IMR-90 (cell line): ENCODE data around the gene CDKN3. TPM values are rescaled to one million over a fixed set of nuclear protein-coding genes. Genes with fewer than 3 reads are reported as not detected.

Experiments used
- ATAC-seq: fragments of 200-7000 bp; cut with Tn5 transposase; 2 replicates; pipeline ENCODE4 v1.9.1; 2020; ENCODE audit warnings: low read depth, mild to moderate bottlenecking, moderate library complexity
- BruUV-seq: library from RNA; stranded (reverse); fragments of 400-500 nt; replicated peaks from 2 replicates; lab custom pipeline; 2021; lab: Mats Ljungman, UMichigan
- CTCF ChIA-PET: fragments of 300-600 bp; formaldehyde crosslinking; extraction: SDS; loops from one replicate; lab custom pipeline; 2021; ENCODE audit warnings: antibody characterized with exemption; lab: Yijun Ruan, JAX
- POLR2A ChIA-PET: fragments of 300-600 bp; sonication (Branson Sonifier 250); formaldehyde crosslinking; loops from one replicate; lab custom pipeline; 2022; ENCODE audit warnings: antibody characterized with exemption; ENCODE audit not compliant: unreplicated experiment; lab: Charles Lee
- DNase-seq: peaks from one replicate; pipeline ENCODE4 v3.0.0; 2013
- H2AFZ ChIP-seq: replicated peaks from 2 replicates; pipeline ENCODE3; 2013; ENCODE audit warnings: low read length, mild to moderate bottlenecking; ENCODE audit not compliant: poor library complexity
- H2AK5ac ChIP-seq: 2 replicates; pipeline ENCODE4 v1.6.1; 2013; ENCODE audit warnings: low read depth, low read length, inconsistent platforms
- H2AK9ac ChIP-seq: replicated peaks from 2 replicates; pipeline ENCODE3; 2013; ENCODE audit warnings: mild to moderate bottlenecking, low read depth, low read length, moderate library complexity; ENCODE audit not compliant: poor library complexity
- H2BK120ac ChIP-seq: 2 replicates; pipeline ENCODE4 v1.6.1; 2013; ENCODE audit warnings: low read depth, low read length, inconsistent platforms
- H2BK15ac ChIP-seq: 3 replicates; pipeline ENCODE4 v1.6.1; 2013; ENCODE audit warnings: low read depth, low read length, inconsistent platforms
- H2BK20ac ChIP-seq: 2 replicates; pipeline ENCODE4 v1.6.1; 2013; ENCODE audit warnings: low read depth, mild to moderate bottlenecking, inconsistent platforms, low read length, moderate library complexity
- H2BK5ac ChIP-seq: 2 replicates; pipeline ENCODE4 v1.6.1; 2013; ENCODE audit warnings: mild to moderate bottlenecking, low read depth, low read length, inconsistent platforms; ENCODE audit not compliant: poor library complexity, severe bottlenecking
- H3K14ac ChIP-seq: replicated peaks from 2 replicates; pipeline ENCODE4 v1.6.1; 2013; ENCODE audit warnings: low read depth, low read length, inconsistent platforms
- H3K18ac ChIP-seq: 2 replicates; pipeline ENCODE4 v1.6.1; 2013; ENCODE audit warnings: low read depth, low read length, control low read depth
- H3K23ac ChIP-seq: 2 replicates; pipeline ENCODE4 v1.6.1; 2013; ENCODE audit warnings: low read depth, low read length, inconsistent platforms
- H3K27ac ChIP-seq: 2 replicates; pipeline ENCODE4 v1.5.1; 2013; ENCODE audit warnings: mild to moderate bottlenecking, control low read depth, low read length; ENCODE audit not compliant: insufficient read depth
- H3K27me3 ChIP-seq: 2 replicates; pipeline ENCODE4 v1.6.1; 2013; ENCODE audit warnings: low read length; ENCODE audit not compliant: control insufficient read depth, insufficient read depth
- H3K36me3 ChIP-seq: 2 replicates; pipeline ENCODE4 v1.6.1; 2013; ENCODE audit warnings: low read length, mixed read lengths; ENCODE audit not compliant: control insufficient read depth, insufficient read depth
- H3K4ac ChIP-seq: 2 replicates; pipeline ENCODE4 v1.6.1; 2013; ENCODE audit warnings: low read depth, low read length, inconsistent platforms
- H3K4me1 ChIP-seq: 2 replicates; pipeline ENCODE4 v1.6.1; 2013; ENCODE audit warnings: low read length, mixed read lengths; ENCODE audit not compliant: control insufficient read depth, insufficient read depth
- H3K4me2 ChIP-seq: 2 replicates; pipeline ENCODE4 v1.6.1; 2013; ENCODE audit warnings: low read depth, mild to moderate bottlenecking, control low read depth, low read length, moderate library complexity
- H3K4me3 ChIP-seq: 2 replicates; pipeline ENCODE4 v1.5.1; 2013; ENCODE audit warnings: low read depth, mild to moderate bottlenecking, control low read depth, low read length, moderate library complexity; ENCODE audit not compliant: insufficient read depth
- H3K56ac ChIP-seq: 2 replicates; pipeline ENCODE4 v1.6.1; 2013; ENCODE audit warnings: low read length, inconsistent platforms; ENCODE audit not compliant: insufficient read depth; ENCODE audit errors: extremely low read depth
- H3K79me1 ChIP-seq, 2 experiments: 2 replicates each; pipeline ENCODE4 v1.6.1; 2013; ENCODE audit warnings: low read length in 2 of 2, inconsistent platforms in 1 of 2, low read depth in 1 of 2
- H3K9ac ChIP-seq: 2 replicates; pipeline ENCODE4 v1.6.1; 2013; ENCODE audit warnings: low read depth, low read length, control low read depth
- H3K9me1 ChIP-seq: 2 replicates; pipeline ENCODE4 v1.6.1; 2013; ENCODE audit warnings: low read length, inconsistent platforms; ENCODE audit not compliant: insufficient read depth
- H3K9me3 ChIP-seq: 2 replicates; pipeline ENCODE4 v1.6.1; 2013; ENCODE audit warnings: low read length; ENCODE audit not compliant: control insufficient read depth, insufficient read depth
- H4K20me1 ChIP-seq: 2 replicates; pipeline ENCODE4 v1.6.1; 2013; ENCODE audit warnings: low read length, inconsistent platforms; ENCODE audit not compliant: insufficient read depth
- H4K5ac ChIP-seq: 2 replicates; pipeline ENCODE4 v1.6.1; 2013; ENCODE audit warnings: mild to moderate bottlenecking, low read depth, low read length, control low read depth
- H4K8ac ChIP-seq, 2 experiments: 2 replicates each; pipeline ENCODE4 v1.6.1; 2013; ENCODE audit warnings: low read depth in 2 of 2, low read length in 2 of 2, control low read depth in 1 of 2, inconsistent platforms in 1 of 2
- H4K91ac ChIP-seq: 2 replicates; pipeline ENCODE4 v1.6.1; 2013; ENCODE audit warnings: low read depth, low read length, inconsistent platforms; ENCODE audit not compliant: insufficient read depth
- CEBPB ChIP-seq: IDR thresholded peaks from 2 replicates; pipeline ENCODE4 v1.6.1; 2012; ENCODE audit warnings: low read depth, low read length, improper control_type of control experiment
- CHD1 ChIP-seq: IDR thresholded peaks from 2 replicates; pipeline ENCODE4 v1.6.1; 2012; ENCODE audit warnings: low read depth, low read length, improper control_type of control experiment
- CTCF ChIP-seq: conservative IDR thresholded peaks from 2 replicates; pipeline ENCODE4 v1.5.1; 2012; ENCODE audit warnings: mild to moderate bottlenecking, low read depth, low read length, improper control_type of control experiment
- FOS ChIP-seq: fragments of 150-350 bp; IDR thresholded peaks from 2 replicates; pipeline ENCODE4 v1.6.1; 2016; ENCODE audit warnings: low read depth, low read length
- RAD21 ChIP-seq: IDR thresholded peaks from 2 replicates; pipeline ENCODE4 v1.6.1; 2012; ENCODE audit warnings: low read length, improper control_type of control experiment
- WGBS, 2 experiments: methylation state at CpG; one replicate each; pipeline versions ENCODE4 v1.1.5 to v1.1.7; 2013; ENCODE audit warnings: missing lambda C conversion rate in 2 of 2; ENCODE audit not compliant: insufficient read length in 1 of 2; ENCODE audit errors: extremely low coverage in 2 of 2; 5-methylcytosine and 5-hydroxymethylcytosine counted together
- dilution Hi-C: fragments of 300-500 bp; cut with HindIII; formaldehyde crosslinking; loops from one replicate; pipeline ENCODE4 v1.14.3; 2018; ENCODE audit warnings: low sequenced_read_pairs; ENCODE audit not compliant: unreplicated experiment
- in situ Hi-C: fragments of 300-500 bp; cut with MboI; formaldehyde crosslinking; loops from 3 replicates; pipeline ENCODE4 v1.14.3; 2019; ENCODE audit warnings: low sequenced_read_pairs, inconsistent platforms, mixed read lengths
- intact Hi-C: fragments of 100-400 bp; cut with micrococcal nuclease; formaldehyde crosslinking; loops from 2 replicates; pipeline ENCODE4 v1.10.0; 2022
- polyA plus RNA-seq, 3 experiments: library from polyadenylated mRNA; depleted of rRNA; stranded (reverse); fragments of >200 nt; gene quantifications; 2 replicates each; pipeline ENCODE4 v1.2.3, GENCODE V29; 2012; ENCODE audit warnings: low replicate concordance in 1 of 3
- total RNA-seq: library from RNA; depleted of rRNA; stranded (reverse); fragments of >200 nt; gene quantifications from 2 replicates; pipeline ENCODE4 v1.2.3, GENCODE V29; 2012

CDKN3 gene
- total and polyA plus RNA-seq, 2 of the 4 experiments (the other 2 are of a cell fraction): 38.9 to 48.9 TPM

GRCh38 chr14:54347044-54347443 is 49.8 kb upstream of the CDKN3 start:
- H4K5ac ChIP-seq: no peak overlapping the region
- H3K18ac ChIP-seq: no peak overlapping the region
- H3K36me3 ChIP-seq: no peaks in the 10 kb centered on the region
- H2BK5ac ChIP-seq: no peak overlapping the region
- WGBS, 2 experiments: 90% methylated on average over 4 of the region's 7 CpGs; no CpG with 5 or more reads in 1 of the 2 experiments
- DNase-seq: no peak
- CTCF ChIA-PET: interaction anchor here (1.0 to 1.7 kb wide), 4 partner anchors 18 to 662 kb away, joined by 3 to 10 read pairs (median 4); no protein-coding TSS in a partner anchor
- no peaks in the 10 kb centered on the region for H3K9me3 ChIP-seq
- no peak overlapping the region for H2BK120ac ChIP-seq
- H2BK15ac ChIP-seq: no peak overlapping the region
- no peak overlapping the region for H3K14ac ChIP-seq
- no peak overlapping the region for H3K4me3 ChIP-seq
- H3K27ac ChIP-seq: no peak overlapping the region
- ATAC-seq: no peak
- H3K4me1 ChIP-seq: peaks cover 5% of the 10 kb centered on the region; the same call in 1 of the 2 replicates
- H3K23ac ChIP-seq: no peak overlapping the region
- H2AFZ ChIP-seq: no peak overlapping the region
- H3K27me3 ChIP-seq: no peaks in the 10 kb centered on the region
- H2BK20ac ChIP-seq: no peak overlapping the region
- no peaks in the 10 kb centered on the region for H3K79me1 ChIP-seq
- dilution Hi-C loops (no loop called here), intact Hi-C loops (loop anchor here (5.0 to 10.0 kb wide), 4 partner anchors 912 to 1302 kb away; no protein-coding TSS in a partner anchor), in situ Hi-C loops (loop anchor here (25.0 kb wide), 1 partner anchor 910 kb away; no protein-coding TSS in a partner anchor)
- H3K9me1 ChIP-seq: no peaks in the 10 kb centered on the region; the same call in 1 of the 2 replicates
- TF ChIP-seq CEBPB (no peak), RAD21 (no peak), FOS (no peak), CHD1 (no peak), CTCF (no peak)
- no peak overlapping the region for H4K91ac ChIP-seq
- no peak overlapping the region for H3K56ac ChIP-seq
- no peak overlapping the region for H3K4ac ChIP-seq
- no peak overlapping the region for H4K8ac ChIP-seq
- no peak overlapping the region for H3K9ac ChIP-seq
- POLR2A ChIA-PET: no interaction called here
- BruUV-seq: no TSS peak
- no peak overlapping the region for H2AK9ac ChIP-seq
- no peak overlapping the region for H2AK5ac ChIP-seq
- no peaks in the 10 kb centered on the region for H4K20me1 ChIP-seq
- H3K4me2 ChIP-seq: no peak overlapping the region
